D721Med (cell line): Measurements from ENCODE around the gene MT1E.
"Not testable (repeated sequence)": the region's sequence is repeated elsewhere in the genome, so short reads cannot be mapped to it uniquely, and the experiment has no call there.

ENCODE experiments used
- DNase-seq: peaks from one replicate; pipeline ENCODE4 v3.0.0; 2011; ENCODE audit warnings: low spot score; ENCODE audit not compliant: insufficient read length
- FAIRE-seq: peaks from 2 replicates; lab custom pipeline; 2011; peaks lifted over from hg19 to GRCh38; lab: Jason Lieb, UNC
- CTCF ChIP-seq: IDR thresholded peaks from 2 replicates; pipeline ENCODE4 v1.5.1; 2012; ENCODE audit warnings: mild to moderate bottlenecking, control low read depth; ENCODE audit not compliant: insufficient read depth; ENCODE audit errors: missing control alignments

Gene MT1E

GRCh38 chr16:56662357-56663354 is 37.1 kb downstream of the MT1E start:
- DNase-seq (no peak), FAIRE-seq (no peak)
- TF ChIP-seq CTCF, result no peak

GRCh38 chr16:56664506-56664905 is 38.9 kb downstream of the MT1E start:
- DNase-seq, result no peak
- no peak for FAIRE-seq
- TF ChIP-seq CTCF, result no peak

- not testable (repeated sequence) for DNase-seq, FAIRE-seq
These were observed 40.0 kb downstream of the MT1E start for GRCh38 chr16:56665286-56666261.

- no peak for FAIRE-seq
- DNase-seq, result no peak
- no peak for TF ChIP-seq CTCF
These were observed 42.3 kb downstream of the MT1E start, which contains the start of gene MT1G for GRCh38 chr16:56667581-56668571. MT1G (minus strand) TSS chr16:56668065; CDS start chr16:56667993, 72 bp downstream.

- no peak for TF ChIP-seq CTCF
These were observed 43.6 kb downstream of the MT1E start, which contains the start of gene MT1H for GRCh38 chr16:56669005-56669839. MT1H (plus strand) TSS chr16:56669814; CDS start chr16:56669885, 71 bp downstream.

GRCh38 chr16:56669840-56670619 is 44.4 kb downstream of the MT1E start:
- DNase-seq (no peak), FAIRE-seq (no peak)
- no peak for TF ChIP-seq CTCF

More at GRCh38 chr16:56669005-56669839, 43.6 kb downstream of the MT1E start, which contains the start of gene MT1H:
- DNase-seq (no peak), FAIRE-seq (no peak)
